ES-I3 (cell line): ENCODE results near the gene BCAT1.

Experiments
- H3K36me3 ChIP-seq: 2 replicates; pipeline ENCODE4 v1.6.1; 2013; ENCODE audit warnings: mild to moderate bottlenecking, low read length, control low read depth, moderate library complexity; ENCODE audit not compliant: insufficient read depth
- H3K4me1 ChIP-seq: 2 replicates; pipeline ENCODE4 v1.6.1; 2013; ENCODE audit warnings: mild to moderate bottlenecking, control low read depth, low read length; ENCODE audit not compliant: insufficient read depth
- H3K9ac ChIP-seq: 2 replicates; pipeline ENCODE4 v1.6.1; 2013; ENCODE audit warnings: low read depth, mild to moderate bottlenecking, low read length, moderate library complexity
- H3K9me3 ChIP-seq: 2 replicates; pipeline ENCODE4 v1.6.1; 2013; ENCODE audit warnings: mild to moderate bottlenecking, low read length, moderate library complexity; ENCODE audit not compliant: control insufficient read depth, insufficient read depth

Gene BCAT1

DNA sequence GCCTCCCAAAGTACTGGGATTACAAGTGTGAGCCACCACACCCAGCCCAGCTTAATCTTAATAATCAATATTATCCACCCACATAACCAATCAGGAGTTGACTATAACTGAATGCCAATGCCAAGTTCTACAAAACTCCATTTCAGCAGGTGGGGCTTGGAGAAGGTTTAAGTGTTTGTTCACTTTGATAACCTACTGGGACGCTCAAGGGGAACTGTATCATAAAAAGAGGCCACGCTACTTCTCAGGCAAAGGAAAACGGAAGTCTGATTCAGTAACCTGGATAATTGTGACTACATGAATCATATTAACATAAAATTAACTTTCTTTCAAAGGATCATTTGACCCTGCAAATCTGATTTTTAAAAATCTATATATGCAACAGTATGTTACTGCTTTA, 179.2 kb downstream of the BCAT1 start:
- no peaks in the 10 kb centered on the region for H3K4me1 ChIP-seq
- no peaks in the 10 kb centered on the region for H3K36me3 ChIP-seq
- H3K9ac ChIP-seq, result no peak overlapping the region
- 0 out of 2 replicates have a peak, but pooled peaks cover 6% of the 10 kb centered on the region for H3K9me3 ChIP-seq

DNA sequence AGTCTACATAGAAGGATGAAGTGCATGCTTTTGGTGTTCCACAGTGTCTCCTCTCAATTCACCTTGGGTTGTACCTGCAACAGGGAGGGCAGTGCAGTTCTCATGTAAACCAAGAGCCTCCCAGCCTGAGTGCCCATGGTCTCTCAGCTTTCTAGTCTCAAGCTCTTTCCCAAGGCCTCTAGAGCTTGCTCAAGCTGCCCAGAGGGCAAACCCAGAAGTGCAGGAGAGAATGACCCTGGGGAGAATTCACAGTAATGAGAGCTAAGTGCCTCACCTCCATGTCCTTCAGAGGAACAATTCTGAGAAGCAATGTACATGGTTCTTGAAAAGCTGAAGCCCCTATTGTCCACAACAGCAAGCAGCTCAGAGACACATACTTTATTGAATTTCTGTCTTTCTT, 180.5 kb downstream of the BCAT1 start:
- H3K9me3 ChIP-seq, result 0 out of 2 replicates have a peak, but pooled peaks cover 6% of the 10 kb centered on the region
- no peaks in the 10 kb centered on the region for H3K36me3 ChIP-seq
- H3K4me1 ChIP-seq, result no peaks in the 10 kb centered on the region
- H3K9ac ChIP-seq, result no peak overlapping the region

DNA sequence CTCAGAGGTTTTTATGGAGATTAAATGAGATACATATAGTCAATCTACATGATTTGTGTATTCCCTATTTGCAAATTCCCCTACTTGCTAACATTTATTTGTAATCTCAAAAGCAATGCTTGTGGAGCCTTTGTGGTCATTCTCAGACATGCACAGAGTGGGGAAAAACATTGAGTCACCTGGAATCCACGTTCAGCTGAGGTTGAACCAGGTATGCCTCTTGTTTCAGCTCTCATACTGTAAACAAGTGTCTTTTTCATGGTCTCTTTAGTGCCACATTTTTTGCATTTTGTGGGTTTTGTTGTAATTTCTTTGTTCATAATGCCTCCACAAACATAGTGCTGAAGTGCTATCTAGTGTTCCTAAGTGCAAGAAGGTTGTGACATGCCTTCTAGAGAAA, 181.9 kb downstream of the BCAT1 start:
- no peaks in the 10 kb centered on the region for H3K36me3 ChIP-seq
- H3K9ac ChIP-seq, result no peak overlapping the region
- 0 out of 2 replicates have a peak, but pooled peaks cover 6% of the 10 kb centered on the region for H3K9me3 ChIP-seq
- H3K4me1 ChIP-seq, result no peaks in the 10 kb centered on the region

DNA sequence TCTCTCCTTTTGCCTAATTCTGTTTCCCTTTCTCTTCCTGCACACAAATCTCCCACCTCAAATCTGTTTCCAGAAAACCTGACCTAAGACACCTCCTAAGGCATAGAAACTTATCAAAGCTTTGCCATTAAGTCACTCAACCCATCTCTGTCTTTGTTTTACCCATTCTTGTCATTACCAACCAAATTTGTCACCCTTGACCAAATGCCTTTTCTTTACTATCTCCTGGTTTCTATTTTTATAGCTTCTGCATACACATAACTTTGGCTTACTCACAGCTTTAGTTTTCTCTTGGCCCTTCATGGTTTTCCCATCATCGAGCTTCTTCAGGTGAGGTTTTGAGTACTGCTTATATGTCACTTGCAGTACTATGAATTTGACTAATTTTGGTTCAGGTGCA, 184.2 kb downstream of the BCAT1 start:
- Histone ChIP-seq H3K9ac (no peak overlapping the region), H3K9me3 (0 out of 2 replicates have a peak, but pooled peaks cover 6% of the 10 kb centered on the region), H3K4me1 (peaks cover 13% of the 10 kb centered on the region), H3K36me3 (no peaks in the 10 kb centered on the region)

DNA sequence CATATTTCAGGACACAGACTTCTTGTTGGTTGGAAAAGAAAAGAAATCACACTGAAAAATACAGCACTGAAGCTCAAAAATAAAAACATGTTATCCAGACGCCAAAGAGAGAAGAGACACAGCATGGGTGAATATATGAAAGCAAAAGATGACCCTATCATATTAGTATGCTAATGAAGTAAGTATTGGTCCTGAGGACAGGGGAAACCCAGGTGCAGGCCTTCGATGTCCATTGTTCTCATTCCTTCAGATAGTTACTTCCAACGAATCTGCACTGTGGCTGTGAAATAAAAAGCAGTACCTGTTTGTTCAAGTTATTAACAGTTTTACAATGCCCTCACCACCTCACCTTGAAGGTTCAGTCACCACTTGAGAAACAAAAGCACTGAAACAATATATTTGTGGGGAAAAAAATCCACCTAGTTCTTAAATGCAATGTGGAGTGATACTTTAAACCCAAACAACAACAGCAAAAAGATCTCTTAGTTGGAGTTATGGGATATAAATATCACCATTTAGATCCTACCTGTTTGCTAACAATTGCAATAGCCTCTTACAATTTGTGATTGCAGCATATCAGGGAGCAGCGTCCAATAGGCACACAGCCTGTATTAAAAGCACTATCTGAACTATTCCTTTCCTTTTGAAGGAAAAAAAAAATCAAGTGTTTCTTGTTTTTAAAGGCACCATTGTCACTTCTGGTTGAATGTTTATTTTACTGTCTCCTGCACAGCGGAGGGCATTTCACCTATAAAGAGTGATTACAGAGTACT, 188.1 kb downstream of the BCAT1 start:
- Histone ChIP-seq H3K9me3 (no peaks in the 10 kb centered on the region), H3K36me3 (no peaks in the 10 kb centered on the region), H3K9ac (no peak overlapping the region), H3K4me1 (peaks cover 14% of the 10 kb centered on the region)

DNA sequence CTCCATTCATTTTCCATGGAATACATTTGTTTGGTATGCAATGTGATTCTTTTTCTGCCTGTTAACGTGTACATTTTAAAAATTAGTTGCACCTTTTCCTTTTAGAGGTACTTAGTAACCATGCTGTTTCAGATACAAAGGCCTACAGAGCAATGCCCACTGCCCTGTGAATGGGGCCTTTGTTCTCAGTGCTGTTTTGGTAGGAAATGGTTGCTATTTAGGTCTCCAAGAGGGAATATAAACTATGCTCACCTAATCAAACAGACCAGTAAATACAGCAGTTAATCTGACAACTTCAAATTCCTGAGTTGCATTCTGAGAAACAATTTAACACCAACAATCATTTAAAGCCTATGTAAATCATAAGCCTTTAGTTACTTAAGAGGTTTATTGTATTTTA, 188.7 kb downstream of the BCAT1 start:
- Histone ChIP-seq H3K36me3 (no peaks in the 10 kb centered on the region), H3K9ac (no peak overlapping the region), H3K4me1 (peaks cover 17% of the 10 kb centered on the region), H3K9me3 (no peaks in the 10 kb centered on the region)
